Panc1 (cell line): ENCODE measurements around the gene PDGFD. TPM values are rescaled to one million over a fixed set of nuclear protein-coding genes. Genes with fewer than 3 reads are reported as not detected.

ENCODE experiments used
- ATAC-seq: fragments of 200-7000 bp; cut with Tn5 transposase; 2 replicates; pipeline ENCODE4 v1.9.1; 2020; ENCODE audit warnings: mild to moderate bottlenecking, moderate library complexity
- BruUV-seq: library from RNA; stranded (reverse); fragments of 400-500 nt; replicated peaks from 2 replicates; lab custom pipeline; 2021; lab: Mats Ljungman, UMichigan
- CTCF ChIA-PET: fragments of 300-600 bp; sonication (Branson Sonifier 250); formaldehyde crosslinking; loops from one replicate; lab custom pipeline; 2022; ENCODE audit warnings: antibody characterized with exemption; lab: Charles Lee
- POLR2A ChIA-PET: fragments of 300-600 bp; sonication (Branson Sonifier 250); formaldehyde crosslinking; loops from one replicate; lab custom pipeline; 2022; ENCODE audit warnings: antibody characterized with exemption; lab: Charles Lee
- DNase-seq: peaks from one replicate; pipeline ENCODE4 v3.0.0-alpha.2; 2010; ENCODE audit warnings: low read depth, low spot score
- H3K27ac ChIP-seq: 2 replicates; pipeline ENCODE4 v1.5.1; 2011; ENCODE audit warnings: mild to moderate bottlenecking, low read length, inconsistent platforms
- H3K27me3 ChIP-seq: fragments of 200-500 bp; sonication (Bioruptor generic); 2 replicates; pipeline ENCODE4 v1.6.0; 2014; ENCODE audit warnings: low read length, inconsistent platforms; ENCODE audit not compliant: control insufficient read depth, insufficient read depth
- H3K36me3 ChIP-seq: fragments of 200-500 bp; sonication (Bioruptor generic); 2 replicates; pipeline ENCODE4 v1.5.1; 2014; ENCODE audit warnings: inconsistent platforms, mild to moderate bottlenecking, low read length, moderate library complexity; ENCODE audit not compliant: control insufficient read depth, insufficient read depth
- H3K4me1 ChIP-seq: 2 replicates; pipeline ENCODE4 v1.5.1; 2011; ENCODE audit warnings: inconsistent platforms, mild to moderate bottlenecking, low read length, moderate library complexity; ENCODE audit not compliant: control insufficient read depth, insufficient read depth
- H3K4me3 ChIP-seq, 2 experiments: 2 replicates each; pipeline ENCODE4 v1.5.1; 2011 to 2012; ENCODE audit warnings: low read depth in 2 of 2, low read length in 2 of 2, mild to moderate bottlenecking in 2 of 2, inconsistent platforms in 1 of 2, moderate library complexity in 1 of 2
- H3K9me3 ChIP-seq: fragments of 200-500 bp; sonication (Bioruptor generic); 2 replicates; pipeline ENCODE4 v1.5.1; 2014; ENCODE audit warnings: low read depth, mild to moderate bottlenecking, inconsistent platforms, low read length, moderate library complexity; ENCODE audit not compliant: control insufficient read depth, insufficient read depth
- POLR2AphosphoS5 ChIP-seq: IDR thresholded peaks from 2 replicates; pipeline ENCODE4 v1.6.1; 2012; ENCODE audit warnings: mild to moderate bottlenecking, low read depth, low read length, moderate library complexity
- SIN3A ChIP-seq: IDR thresholded peaks from 2 replicates; pipeline ENCODE4 v1.6.1; 2012; ENCODE audit warnings: low read depth, mild to moderate bottlenecking, low read length, moderate library complexity, borderline replicate concordance; ENCODE audit not compliant: insufficient read depth
- TCF7L2 ChIP-seq: IDR thresholded peaks from 2 replicates; pipeline ENCODE4 v1.6.1; 2011; ENCODE audit warnings: mild to moderate bottlenecking, low read depth, low read length, inconsistent platforms
- in situ Hi-C: cut with HindIII; loops from 2 replicates; pipeline ENCODE4 v1.10.0; 2016; ENCODE audit warnings: low sequenced_read_pairs, low pct_unique_long_range_greater_than_20kb
- intact Hi-C: fragments of 100-400 bp; cut with micrococcal nuclease; formaldehyde crosslinking; loops from one replicate; pipeline ENCODE4 v1.10.0; 2022; ENCODE audit not compliant: unreplicated experiment
- total RNA-seq: library from RNA; stranded (reverse); gene quantifications from one replicate; pipeline ENCODE4 v1.2.1, GENCODE V29; 2021; ENCODE audit not compliant: unreplicated experiment
- TF ChIP-seq, protein P1 (sequence below): fragments of 450-650 bp; IDR thresholded peaks from 2 replicates; pipeline ENCODE4 v1.5.1; 2017; ENCODE audit warnings: mild to moderate bottlenecking
- TF ChIP-seq, protein P2 (sequence below), 2 experiments: IDR thresholded peaks; 2 replicates each; pipeline ENCODE4 v1.6.1; 2011 to 2012; ENCODE audit warnings: low read depth in 2 of 2, control low read depth in 1 of 2, low read length in 1 of 2, mild to moderate bottlenecking in 1 of 2, moderate library complexity in 1 of 2; ENCODE audit not compliant: insufficient read depth in 1 of 2

PDGFD gene
- total RNA-seq, 1 experiment from 2014 or later = 1.3 TPM

DNA sequence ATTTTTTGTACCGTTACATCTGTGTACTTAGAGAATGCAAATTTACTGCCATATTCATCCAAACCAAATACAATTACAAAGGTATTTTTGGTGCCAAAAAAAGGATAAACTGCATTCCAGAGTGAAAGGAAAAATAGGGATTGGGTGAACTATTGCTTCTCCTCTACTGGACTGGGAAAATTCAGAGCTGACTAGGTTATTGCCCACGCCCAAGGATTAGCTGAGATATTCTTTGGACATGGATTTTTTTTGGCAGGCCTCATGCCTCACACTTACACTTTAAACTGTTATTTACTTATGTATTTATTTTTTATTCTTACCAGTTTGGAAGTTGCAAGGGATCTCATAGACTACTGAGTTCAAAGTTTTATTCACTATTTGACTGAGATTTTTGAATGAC, 203.8 kb downstream of the PDGFD start:
- intact Hi-C loops (no loop called here), in situ Hi-C loops (no loop called here)
- Histone ChIP-seq H3K4me1 (no peaks in the 10 kb centered on the region), H3K27ac (no peak overlapping the region), H3K27me3 (no peaks in the 10 kb centered on the region), H3K36me3 (no peaks in the 10 kb centered on the region), H3K9me3 (no peaks in the 10 kb centered on the region), H3K4me3 (no peak overlapping the region)
- TF ChIP-seq, protein P1, sequence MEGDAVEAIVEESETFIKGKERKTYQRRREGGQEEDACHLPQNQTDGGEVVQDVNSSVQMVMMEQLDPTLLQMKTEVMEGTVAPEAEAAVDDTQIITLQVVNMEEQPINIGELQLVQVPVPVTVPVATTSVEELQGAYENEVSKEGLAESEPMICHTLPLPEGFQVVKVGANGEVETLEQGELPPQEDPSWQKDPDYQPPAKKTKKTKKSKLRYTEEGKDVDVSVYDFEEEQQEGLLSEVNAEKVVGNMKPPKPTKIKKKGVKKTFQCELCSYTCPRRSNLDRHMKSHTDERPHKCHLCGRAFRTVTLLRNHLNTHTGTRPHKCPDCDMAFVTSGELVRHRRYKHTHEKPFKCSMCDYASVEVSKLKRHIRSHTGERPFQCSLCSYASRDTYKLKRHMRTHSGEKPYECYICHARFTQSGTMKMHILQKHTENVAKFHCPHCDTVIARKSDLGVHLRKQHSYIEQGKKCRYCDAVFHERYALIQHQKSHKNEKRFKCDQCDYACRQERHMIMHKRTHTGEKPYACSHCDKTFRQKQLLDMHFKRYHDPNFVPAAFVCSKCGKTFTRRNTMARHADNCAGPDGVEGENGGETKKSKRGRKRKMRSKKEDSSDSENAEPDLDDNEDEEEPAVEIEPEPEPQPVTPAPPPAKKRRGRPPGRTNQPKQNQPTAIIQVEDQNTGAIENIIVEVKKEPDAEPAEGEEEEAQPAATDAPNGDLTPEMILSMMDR = no peak
- no peak for TF ChIP-seq SIN3A
- TF ChIP-seq POLR2AphosphoS5 = no peak
- TF ChIP-seq, protein P2, sequence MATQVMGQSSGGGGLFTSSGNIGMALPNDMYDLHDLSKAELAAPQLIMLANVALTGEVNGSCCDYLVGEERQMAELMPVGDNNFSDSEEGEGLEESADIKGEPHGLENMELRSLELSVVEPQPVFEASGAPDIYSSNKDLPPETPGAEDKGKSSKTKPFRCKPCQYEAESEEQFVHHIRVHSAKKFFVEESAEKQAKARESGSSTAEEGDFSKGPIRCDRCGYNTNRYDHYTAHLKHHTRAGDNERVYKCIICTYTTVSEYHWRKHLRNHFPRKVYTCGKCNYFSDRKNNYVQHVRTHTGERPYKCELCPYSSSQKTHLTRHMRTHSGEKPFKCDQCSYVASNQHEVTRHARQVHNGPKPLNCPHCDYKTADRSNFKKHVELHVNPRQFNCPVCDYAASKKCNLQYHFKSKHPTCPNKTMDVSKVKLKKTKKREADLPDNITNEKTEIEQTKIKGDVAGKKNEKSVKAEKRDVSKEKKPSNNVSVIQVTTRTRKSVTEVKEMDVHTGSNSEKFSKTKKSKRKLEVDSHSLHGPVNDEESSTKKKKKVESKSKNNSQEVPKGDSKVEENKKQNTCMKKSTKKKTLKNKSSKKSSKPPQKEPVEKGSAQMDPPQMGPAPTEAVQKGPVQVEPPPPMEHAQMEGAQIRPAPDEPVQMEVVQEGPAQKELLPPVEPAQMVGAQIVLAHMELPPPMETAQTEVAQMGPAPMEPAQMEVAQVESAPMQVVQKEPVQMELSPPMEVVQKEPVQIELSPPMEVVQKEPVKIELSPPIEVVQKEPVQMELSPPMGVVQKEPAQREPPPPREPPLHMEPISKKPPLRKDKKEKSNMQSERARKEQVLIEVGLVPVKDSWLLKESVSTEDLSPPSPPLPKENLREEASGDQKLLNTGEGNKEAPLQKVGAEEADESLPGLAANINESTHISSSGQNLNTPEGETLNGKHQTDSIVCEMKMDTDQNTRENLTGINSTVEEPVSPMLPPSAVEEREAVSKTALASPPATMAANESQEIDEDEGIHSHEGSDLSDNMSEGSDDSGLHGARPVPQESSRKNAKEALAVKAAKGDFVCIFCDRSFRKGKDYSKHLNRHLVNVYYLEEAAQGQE (IDR thresholded peaks at IDR 0.05; ENCODE audit: insufficient read depth in 1 of 2, low read depth in 2 of 2, low read length in 1 of 2) = no peak
- no peak for TF ChIP-seq TCF7L2
- DNase-seq (no peak), ATAC-seq (no peak)
- POLR2A ChIA-PET = no interaction called here
- CTCF ChIA-PET = no interaction called here
- no TSS peak for BruUV-seq

GRCh38 chr11:103959279-103959942, 204.5 kb downstream of the PDGFD start:
- H3K36me3 ChIP-seq = no peaks in the 10 kb centered on the region
- intact Hi-C loops = no loop called here
- CTCF ChIA-PET = no interaction called here
- no peaks in the 10 kb centered on the region for H3K4me1 ChIP-seq
- no peak for ATAC-seq
- TF ChIP-seq POLR2AphosphoS5 (no peak), TCF7L2 (no peak), SIN3A (no peak)
- TF ChIP-seq, protein P1 = no peak
- TF ChIP-seq, protein P2 (IDR thresholded peaks at IDR 0.05; ENCODE audit: insufficient read depth in 1 of 2, low read depth in 2 of 2, low read length in 1 of 2) = no peak
- POLR2A ChIA-PET = no interaction called here
- no peak overlapping the region for H3K4me3 ChIP-seq
- H3K9me3 ChIP-seq = no peaks in the 10 kb centered on the region
- in situ Hi-C loops = no loop called here
- H3K27me3 ChIP-seq = no peaks in the 10 kb centered on the region
- H3K27ac ChIP-seq = no peak overlapping the region
- no TSS peak for BruUV-seq
- no peak for DNase-seq
